Type B pancreatic cell (in vitro differentiated cells): Measurements from ENCODE around the gene RNF2. TPM values are rescaled to one million over a fixed set of nuclear protein-coding genes. Genes with fewer than 3 reads are reported as not detected.

Experiments used
- DNase-seq: peaks from one replicate; pipeline ENCODE4 v3.0.0; 2021; ENCODE audit warnings: mixed read lengths; ENCODE audit not compliant: unreplicated experiment; ENCODE audit errors: extremely low spot score
- H3K27ac Mint-ChIP-seq: 2 replicates; pipeline ENCODE4 v1.8.0; 2021; ENCODE audit warnings: mild to moderate bottlenecking, mixed read lengths
- H3K27me3 Mint-ChIP-seq: 2 replicates; pipeline ENCODE4 v1.8.0; 2021; ENCODE audit warnings: mixed read lengths
- H3K36me3 Mint-ChIP-seq: 2 replicates; pipeline ENCODE4 v1.8.0; 2021; ENCODE audit warnings: mixed read lengths
- H3K4me1 Mint-ChIP-seq: one replicate; pipeline ENCODE4 v1.8.0; 2021; ENCODE audit warnings: mixed read lengths; ENCODE audit not compliant: unreplicated experiment
- H3K4me3 Mint-ChIP-seq: 2 replicates; pipeline ENCODE4 v1.8.0; 2021; ENCODE audit warnings: mild to moderate bottlenecking, mixed read lengths
- H3K9me3 Mint-ChIP-seq: 2 replicates; pipeline ENCODE4 v1.8.0; 2021; ENCODE audit warnings: mixed read lengths
- total RNA-seq: library from RNA; stranded (reverse); gene quantifications from 2 replicates; pipeline ENCODE4 v1.2.1, GENCODE V29; 2021; ENCODE audit warnings: low replicate concordance
- TF ChIP-seq, protein P1 (sequence below): fragments of 200-600 bp; sonication (generic); conservative IDR thresholded peaks from 2 replicates; pipeline ENCODE4 v1.5.0; 2021; ENCODE audit warnings: antibody characterized with exemption, mild to moderate bottlenecking

The RNF2 gene
- total RNA-seq, 1 donor from 2014 or later: 31.0 TPM

GRCh38 chr1:185015631-185016030, 29.7 kb upstream of the RNF2 start:
- DNase-seq: no peak
- Mint-ChIP-seq H3K27ac (no peak overlapping the region), H3K9me3 (no peaks in the 10 kb centered on the region), H3K27me3 (peaks cover 4% of the 10 kb centered on the region), H3K4me1 (no peaks in the 10 kb centered on the region), H3K36me3 (no peaks in the 10 kb centered on the region), H3K4me3 (no peak overlapping the region)
- TF ChIP-seq, protein P1, sequence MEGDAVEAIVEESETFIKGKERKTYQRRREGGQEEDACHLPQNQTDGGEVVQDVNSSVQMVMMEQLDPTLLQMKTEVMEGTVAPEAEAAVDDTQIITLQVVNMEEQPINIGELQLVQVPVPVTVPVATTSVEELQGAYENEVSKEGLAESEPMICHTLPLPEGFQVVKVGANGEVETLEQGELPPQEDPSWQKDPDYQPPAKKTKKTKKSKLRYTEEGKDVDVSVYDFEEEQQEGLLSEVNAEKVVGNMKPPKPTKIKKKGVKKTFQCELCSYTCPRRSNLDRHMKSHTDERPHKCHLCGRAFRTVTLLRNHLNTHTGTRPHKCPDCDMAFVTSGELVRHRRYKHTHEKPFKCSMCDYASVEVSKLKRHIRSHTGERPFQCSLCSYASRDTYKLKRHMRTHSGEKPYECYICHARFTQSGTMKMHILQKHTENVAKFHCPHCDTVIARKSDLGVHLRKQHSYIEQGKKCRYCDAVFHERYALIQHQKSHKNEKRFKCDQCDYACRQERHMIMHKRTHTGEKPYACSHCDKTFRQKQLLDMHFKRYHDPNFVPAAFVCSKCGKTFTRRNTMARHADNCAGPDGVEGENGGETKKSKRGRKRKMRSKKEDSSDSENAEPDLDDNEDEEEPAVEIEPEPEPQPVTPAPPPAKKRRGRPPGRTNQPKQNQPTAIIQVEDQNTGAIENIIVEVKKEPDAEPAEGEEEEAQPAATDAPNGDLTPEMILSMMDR: no peak

DNA sequence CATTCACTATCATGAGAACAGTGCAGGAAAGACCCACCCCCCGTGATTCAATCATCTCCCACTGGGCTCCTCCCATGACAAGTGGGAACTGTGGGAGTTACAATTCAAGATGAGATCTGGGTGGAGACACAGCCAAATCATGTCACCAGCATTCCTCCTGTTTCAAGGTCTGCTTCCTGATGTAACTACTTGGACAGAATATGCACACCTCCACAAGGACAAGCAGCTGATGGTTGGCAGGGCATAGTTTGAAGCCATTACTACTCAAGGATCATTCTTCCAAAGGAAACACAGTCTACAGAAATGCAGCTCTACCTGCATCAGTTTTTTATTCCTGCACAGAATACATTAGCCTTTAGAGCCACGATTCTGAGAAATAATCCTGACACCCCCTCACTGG, 28.5 kb upstream of the RNF2 start:
- Mint-ChIP-seq H3K9me3 (no peaks in the 10 kb centered on the region), H3K27me3 (no peaks in the 10 kb centered on the region), H3K4me1 (no peaks in the 10 kb centered on the region), H3K27ac (peak overlapping the region; percentile 35), H3K36me3 (no peaks in the 10 kb centered on the region), H3K4me3 (no peak overlapping the region)
- TF ChIP-seq, protein P1: no peak
- no peak for DNase-seq

GRCh38 chr1:185017338-185017737, 28.0 kb upstream of the RNF2 start:
- no peaks in the 10 kb centered on the region for H3K4me1 Mint-ChIP-seq
- H3K9me3 Mint-ChIP-seq: no peaks in the 10 kb centered on the region
- no peak for DNase-seq
- TF ChIP-seq, protein P1: no peak
- no peak overlapping the region for H3K4me3 Mint-ChIP-seq
- no peaks in the 10 kb centered on the region for H3K27me3 Mint-ChIP-seq
- H3K36me3 Mint-ChIP-seq: no peaks in the 10 kb centered on the region
- peak overlapping the region; percentile 35 for H3K27ac Mint-ChIP-seq

- Mint-ChIP-seq H3K27ac (no peak overlapping the region), H3K4me3 (no peak overlapping the region), H3K9me3 (no peaks in the 10 kb centered on the region), H3K27me3 (no peaks in the 10 kb centered on the region), H3K36me3 (no peaks in the 10 kb centered on the region), H3K4me1 (no peaks in the 10 kb centered on the region)
- TF ChIP-seq, protein P1: no peak
- DNase-seq: no peak
These were observed 27.4 kb upstream of the RNF2 start for GRCh38 chr1:185017966-185018365.

DNA sequence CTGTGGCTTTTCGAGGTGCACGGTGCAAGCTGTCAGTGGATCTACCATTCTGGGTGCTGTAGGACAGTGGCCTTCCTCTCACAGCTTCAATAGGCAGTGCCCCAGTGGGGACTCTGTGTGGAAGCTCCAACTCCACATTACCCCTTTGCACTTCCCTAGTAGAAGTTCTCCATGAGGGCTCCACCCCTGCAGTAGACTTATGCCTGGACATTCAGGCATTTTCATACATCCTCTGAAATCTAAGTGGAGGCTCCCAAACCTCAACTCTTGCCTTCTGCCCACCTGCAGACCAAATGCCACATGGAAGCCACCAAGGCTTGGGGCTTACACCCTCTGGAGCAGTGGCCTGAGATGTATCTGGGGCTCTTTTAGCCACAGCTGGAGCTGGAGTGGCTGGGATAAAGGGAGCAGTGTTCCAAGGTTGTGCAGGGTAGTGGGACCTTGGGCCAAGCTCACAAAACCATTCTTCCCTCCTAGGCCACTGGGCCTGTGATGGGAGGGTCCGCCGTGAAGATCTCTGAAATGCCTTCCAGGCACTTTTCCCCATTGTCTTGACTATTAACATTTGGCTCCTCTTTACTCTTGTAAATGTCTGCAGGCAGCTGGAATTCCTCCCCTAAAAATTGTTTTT, 18.0 kb upstream of the RNF2 start:
- TF ChIP-seq, protein P1: no peak
- no peak overlapping the region for H3K4me3 Mint-ChIP-seq
- no peak for DNase-seq
- no peaks in the 10 kb centered on the region for H3K4me1 Mint-ChIP-seq
- peaks cover 5% of the 10 kb centered on the region for H3K36me3 Mint-ChIP-seq
- H3K27me3 Mint-ChIP-seq: no peaks in the 10 kb centered on the region
- H3K27ac Mint-ChIP-seq: no peak overlapping the region
- peaks cover 6% of the 10 kb centered on the region for H3K9me3 Mint-ChIP-seq

GRCh38 chr1:185033686-185034085, 11.7 kb upstream of the RNF2 start:
- no peaks in the 10 kb centered on the region for H3K9me3 Mint-ChIP-seq
- no peaks in the 10 kb centered on the region for H3K4me1 Mint-ChIP-seq
- DNase-seq: no peak
- no peak overlapping the region for H3K4me3 Mint-ChIP-seq
- H3K27ac Mint-ChIP-seq: no peak overlapping the region
- H3K36me3 Mint-ChIP-seq: no peaks in the 10 kb centered on the region
- TF ChIP-seq, protein P1: no peak
- H3K27me3 Mint-ChIP-seq: peaks cover 5% of the 10 kb centered on the region
